SH-SY5Y (cell line): ENCODE data around the gene VAPB.

Source experiments
- GATA2 ChIP-seq: IDR thresholded peaks from 2 replicates; pipeline ENCODE4 v1.6.1; 2011; ENCODE audit warnings: mild to moderate bottlenecking, low read depth, low read length
- GATA3 ChIP-seq: IDR thresholded peaks from 2 replicates; pipeline ENCODE4 v1.6.1; 2011; ENCODE audit warnings: low read depth, mild to moderate bottlenecking, low read length, moderate library complexity

- TF ChIP-seq GATA2 = no peak
- TF ChIP-seq GATA3 = no peak
Measured at GRCh38 chr20:58429303-58429702, 40.3 kb downstream of the VAPB start.
